ENCODE measurements around the gene PCAT6.
"Not testable (repeated sequence)": the region's sequence is repeated elsewhere in the genome, so short reads cannot be mapped to it uniquely, and the experiment has no call there.

Gene PCAT6

DNA sequence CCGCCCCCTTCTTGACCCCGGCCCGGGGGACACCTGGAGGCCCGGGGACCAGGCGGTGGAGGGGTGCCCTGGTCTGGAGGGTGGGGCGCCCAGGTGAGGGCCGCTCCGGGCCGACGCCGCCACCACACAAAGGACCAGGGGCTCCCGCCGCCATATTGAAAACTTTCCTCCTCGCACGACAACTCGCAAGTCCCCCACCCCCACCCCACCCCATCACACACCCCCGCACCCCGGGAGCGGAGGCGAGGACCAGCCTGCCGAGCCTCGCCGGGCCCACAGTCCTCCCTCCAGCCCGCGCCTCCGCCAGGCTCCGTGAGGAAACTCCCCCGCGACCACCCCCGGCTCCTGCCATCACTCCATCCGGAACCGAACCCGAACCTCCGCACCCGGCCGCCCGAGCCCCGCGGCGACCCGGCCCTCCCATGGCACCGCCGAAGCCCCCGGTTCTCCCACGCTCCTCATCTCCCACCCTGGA, 3.3 kb upstream of the PCAT6 start:
- peak in 2 of 4 experiments; percentile 36 to 48 for DNase-seq

DNA sequence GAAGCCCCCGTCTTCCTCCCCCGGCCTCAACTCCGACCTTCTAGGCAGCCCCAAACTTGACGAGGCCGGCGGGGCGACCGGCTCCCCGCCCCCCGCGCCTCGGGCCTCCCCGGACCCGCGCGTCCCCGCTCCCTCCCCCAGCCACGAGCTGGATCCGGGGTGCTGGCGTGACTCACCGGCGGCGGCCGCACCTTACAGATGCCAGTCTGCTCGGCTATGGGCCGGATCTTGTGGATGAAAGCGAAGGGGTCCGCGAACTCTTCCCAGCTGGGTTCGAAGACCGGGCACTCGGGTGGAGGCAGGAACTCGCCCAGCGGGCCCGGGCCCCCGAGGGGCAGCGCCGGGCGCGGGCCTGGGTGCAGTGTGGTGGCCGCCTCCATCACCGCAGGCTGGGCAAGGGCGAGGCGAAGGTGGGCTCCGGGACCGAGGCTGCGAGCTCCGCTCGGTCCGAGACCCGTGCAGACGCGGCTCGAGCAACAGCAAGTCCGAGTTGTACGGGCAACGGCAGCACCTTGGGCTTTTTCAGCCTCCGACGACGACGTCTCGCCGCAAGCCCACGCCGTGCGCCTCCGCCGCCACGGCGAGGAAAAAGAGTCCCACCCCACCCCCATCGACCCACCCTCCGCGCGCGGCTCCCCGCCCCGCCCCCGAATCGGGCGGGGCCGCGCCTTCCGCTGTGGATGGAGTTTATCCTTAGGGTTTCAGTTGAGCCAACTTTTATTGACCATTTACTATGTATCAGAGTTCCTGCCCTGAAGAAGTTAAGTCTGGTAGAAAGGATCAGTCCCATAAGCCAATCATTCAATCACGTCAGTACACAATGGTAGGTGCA, 2.6 kb upstream of the PCAT6 start, which contains the start of gene KDM5B:
KDM5B (minus strand) TSS at position 496 of the 832 bp plus-strand sequence; CDS start at position 380, 116 bp downstream.
- DNase-seq = peak; percentile 51 to 84 (median 64)

DNA sequence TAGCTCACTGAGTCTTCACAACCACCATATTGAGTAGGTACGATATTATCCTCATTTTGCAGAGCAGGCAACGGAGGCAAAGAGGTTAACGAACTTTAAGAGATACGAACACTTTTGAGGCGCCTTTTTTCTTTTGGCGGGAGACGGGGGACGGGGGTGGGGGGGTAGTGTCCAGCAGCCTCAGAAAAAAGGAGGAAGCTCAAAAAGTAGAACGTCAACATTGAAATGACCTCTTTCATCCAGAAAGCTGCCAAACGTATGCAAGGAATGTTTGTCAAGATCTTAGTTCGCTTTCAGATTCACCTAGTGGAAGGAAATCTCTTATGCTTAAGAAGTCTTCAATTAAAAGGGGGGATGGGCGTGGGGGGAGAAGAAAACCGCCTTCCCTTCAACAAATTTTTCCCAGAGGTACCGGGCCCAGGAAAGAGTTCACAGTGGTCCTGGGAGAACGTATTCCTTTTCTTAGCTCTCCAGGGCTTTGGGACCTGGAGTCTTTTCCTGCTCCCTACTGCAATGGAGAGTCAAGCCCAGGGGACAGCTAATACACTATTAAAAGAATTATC, 1.1 kb upstream of the PCAT6 start:
- DNase-seq = no peak

DNA sequence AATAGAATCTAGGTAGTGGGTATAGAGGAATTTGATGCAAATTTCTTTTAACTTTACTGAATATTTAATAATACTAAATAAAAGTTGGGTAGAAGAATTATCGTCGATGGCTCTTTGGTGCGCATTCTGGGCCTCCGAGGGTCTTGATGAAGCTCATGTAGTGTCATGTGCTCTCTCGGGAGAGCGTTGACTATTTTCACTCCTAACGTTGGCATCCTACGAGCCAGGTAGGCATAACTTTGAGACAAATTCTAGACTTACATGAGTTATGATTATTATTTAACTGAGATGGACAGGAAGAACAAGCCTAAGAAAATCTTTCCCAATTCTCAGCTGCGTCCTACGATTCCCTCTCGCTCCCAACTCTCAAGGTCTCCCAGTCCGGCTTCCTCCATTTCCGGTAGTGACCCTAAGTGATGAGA, 550 bp upstream of the PCAT6 start:
- no peak for DNase-seq

DNA sequence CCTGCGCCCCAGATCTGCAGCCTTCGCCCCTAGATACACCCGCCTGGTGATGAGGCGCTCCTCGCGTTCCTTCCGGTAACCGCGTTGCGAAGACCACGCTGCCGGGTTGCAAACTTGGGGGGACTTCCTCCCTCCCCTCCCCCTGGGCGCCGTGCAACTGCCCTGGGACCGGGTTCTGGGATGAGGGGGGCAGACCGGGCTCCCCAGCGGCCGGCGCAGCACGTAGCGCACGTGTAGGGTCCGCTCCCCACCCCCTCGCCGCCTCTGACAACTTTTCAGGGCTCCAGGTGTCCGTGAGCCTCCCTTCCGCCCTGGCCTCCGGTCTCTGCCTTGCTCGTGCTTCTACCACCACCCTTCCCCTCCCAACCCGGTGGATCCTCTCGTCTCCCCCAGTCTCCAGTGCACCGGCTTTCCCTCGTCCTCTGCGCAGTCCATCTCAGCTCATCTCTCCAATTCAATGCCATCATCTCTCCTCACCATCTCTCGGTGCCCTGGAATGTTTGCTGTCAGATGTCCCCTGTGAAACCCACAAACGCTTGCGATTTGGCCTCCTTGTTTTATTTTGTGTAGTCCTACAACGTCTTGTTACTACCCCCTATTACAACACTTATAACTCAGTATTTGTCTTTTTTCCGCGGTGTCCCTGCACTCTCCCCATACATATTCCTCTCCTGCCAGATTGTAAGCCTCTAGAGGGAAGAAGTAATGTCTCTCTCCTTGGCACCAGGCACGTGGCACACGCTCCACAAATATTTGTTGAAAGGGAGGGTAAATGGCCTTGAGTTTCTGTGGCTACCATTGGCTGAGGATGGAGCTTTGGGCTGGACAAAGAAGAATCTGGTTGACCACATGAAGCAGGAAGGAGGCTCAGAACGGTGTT, 782 bp downstream of the PCAT6 start:
- peak in 1 of 4 experiments; percentile 19 for DNase-seq

DNA sequence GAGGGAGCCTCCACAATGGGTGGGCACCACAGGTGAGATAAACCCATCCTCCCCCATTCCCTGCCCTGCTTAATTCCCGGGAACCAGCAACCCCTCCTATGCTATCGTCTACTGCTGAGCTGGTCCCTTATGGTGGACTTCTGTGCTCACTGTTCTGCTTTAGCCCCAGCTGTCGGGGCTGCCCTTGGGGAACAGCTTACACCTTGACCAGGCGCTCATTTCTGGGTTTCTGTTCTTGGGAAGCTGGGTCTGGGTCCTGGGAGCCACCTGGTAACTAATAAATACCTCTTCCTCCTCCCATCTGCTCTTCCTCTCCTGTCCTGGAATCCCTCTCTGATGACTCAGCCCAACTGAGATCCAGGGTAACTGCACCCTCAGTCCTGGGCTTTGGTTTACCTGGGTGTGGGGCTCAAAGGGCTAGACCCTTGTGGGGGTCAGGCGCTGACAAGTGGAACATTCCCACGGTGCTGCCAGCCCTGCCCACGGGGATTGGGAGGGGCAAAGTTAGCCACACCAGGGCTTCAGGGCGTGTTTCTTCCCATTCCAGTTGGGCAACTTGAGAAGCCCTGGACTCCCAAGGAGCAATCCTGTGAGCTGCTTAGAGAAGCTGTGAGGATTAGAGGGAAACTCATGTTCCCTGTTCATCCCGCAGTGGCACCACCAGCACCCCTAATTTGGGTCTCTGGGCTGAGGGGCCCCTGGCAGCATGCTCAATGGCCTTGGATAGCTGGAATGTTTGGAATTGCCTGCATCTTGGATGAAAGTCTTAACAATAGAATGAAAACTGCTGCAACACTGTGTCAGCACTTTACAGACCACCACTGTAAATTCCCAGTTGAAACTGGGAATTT, 1.6 kb downstream of the PCAT6 start:
- DNase-seq = no peak

DNA sequence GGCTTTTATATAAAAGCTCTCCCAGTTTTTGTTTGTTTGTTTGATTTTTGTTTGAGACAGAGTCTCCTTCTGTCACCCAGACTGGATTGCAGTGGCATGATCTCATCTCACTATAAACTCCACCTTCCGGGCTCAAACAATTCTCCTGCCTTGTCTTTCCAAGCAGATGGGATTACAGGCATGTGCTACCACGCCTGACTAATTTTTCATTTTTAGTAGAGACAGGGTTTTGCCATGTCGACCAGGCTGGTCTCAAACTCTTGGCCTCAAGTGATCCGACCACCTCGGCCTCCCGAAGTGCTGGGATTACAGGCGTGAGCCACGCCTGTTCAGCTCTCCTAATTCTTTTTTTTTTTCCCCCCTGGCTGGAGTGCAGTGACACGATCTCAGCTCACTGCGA, 4.4 kb downstream of the PCAT6 start:
- DNase-seq = no peak

DNA sequence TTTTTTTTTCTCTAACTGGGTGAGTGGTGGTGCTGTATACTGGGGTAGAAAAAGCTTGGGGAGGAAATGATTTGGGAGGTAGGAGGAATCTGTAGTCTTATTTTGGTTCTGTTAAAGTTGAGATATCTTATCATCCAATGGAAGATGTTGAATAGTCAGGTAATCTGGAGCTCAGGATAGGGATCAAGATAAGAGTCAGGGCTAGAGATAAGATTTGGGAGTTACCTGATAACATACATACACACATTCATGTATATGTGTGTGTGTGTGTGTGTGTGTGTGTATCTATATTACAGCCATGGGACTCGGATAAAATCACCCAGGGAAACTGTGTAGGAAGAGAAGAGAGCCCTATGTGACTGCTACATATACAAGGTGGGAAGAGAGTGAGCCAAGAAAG, 8.1 kb downstream of the PCAT6 start:
- no peak for DNase-seq

DNA sequence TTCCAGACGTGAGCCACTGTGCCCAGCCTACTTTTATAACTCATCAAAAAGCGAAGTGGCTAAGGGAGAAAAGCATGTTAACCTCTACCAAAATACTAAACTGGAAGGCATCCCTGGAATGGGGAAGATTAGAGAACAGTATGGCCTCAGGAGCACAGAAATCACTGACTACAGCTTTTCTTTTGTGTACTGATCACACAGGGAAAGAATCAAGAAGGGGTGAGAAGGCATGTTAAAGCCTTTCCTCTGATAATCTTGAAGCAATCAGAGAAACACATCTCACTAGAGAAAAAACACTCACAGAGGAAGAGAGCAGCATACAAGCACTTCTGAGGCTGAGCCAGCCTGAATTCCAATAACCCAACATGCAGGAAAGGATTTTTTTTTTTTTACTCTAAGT, 10.7 kb downstream of the PCAT6 start:
- no peak for DNase-seq

DNA sequence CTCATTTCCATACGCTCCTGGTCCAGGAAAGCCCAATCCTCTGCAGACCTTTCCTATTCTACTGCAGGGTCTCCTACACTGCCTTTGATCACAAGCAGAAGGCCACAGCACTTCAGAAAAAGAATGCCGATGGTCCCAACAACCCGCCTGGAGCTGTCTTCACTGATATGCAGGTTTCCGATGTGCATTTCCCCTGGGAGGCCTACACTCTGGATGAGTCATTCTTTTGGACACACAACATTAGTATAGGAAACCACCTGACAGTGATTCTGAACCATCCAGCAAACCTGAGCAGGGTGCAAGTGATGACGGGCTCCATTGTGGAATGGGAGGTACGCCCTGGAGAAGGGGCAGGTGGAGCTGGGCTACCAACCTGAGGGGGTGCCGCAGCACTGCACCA, 15.0 kb downstream of the PCAT6 start:
- DNase-seq = no peak

DNA sequence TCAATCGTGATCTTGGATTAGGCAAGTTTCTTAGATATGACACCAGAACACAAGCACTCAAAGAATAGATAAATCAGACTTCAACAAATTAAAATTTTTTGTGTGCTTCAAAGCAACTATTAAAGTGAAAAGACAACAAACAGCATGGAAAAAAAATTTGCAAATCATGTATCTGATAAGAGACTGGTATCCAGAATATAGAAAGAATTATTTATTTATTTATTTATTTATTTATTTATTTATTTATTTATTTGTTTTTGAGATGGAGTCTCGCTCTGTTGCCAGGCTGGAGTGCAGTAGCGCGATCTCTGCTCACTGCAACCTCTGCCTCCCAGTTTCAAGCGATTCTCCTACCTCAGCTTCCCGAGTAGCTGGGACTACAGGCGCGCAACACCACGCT, 18.5 kb downstream of the PCAT6 start:
- not testable (repeated sequence) for DNase-seq

DNA sequence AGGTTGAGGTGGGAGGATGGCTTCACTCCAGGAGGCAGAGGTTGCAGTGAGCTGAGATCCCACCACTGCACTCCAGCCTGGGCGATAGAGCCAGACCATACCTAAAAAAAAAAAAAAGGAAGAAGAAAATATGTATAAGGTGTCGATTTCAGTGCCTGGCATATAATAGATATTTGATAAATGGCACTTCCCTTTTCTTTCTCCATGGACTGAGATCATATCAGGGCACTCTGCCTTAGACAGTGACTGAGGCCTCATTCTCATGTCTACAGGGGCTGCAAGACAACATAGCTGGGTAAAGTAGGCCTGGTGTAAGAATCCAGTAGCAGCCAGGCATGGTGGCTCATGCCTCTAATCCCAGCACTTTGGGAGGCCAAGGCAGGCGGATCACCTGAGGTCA, 21.2 kb downstream of the PCAT6 start:
- no peak for DNase-seq

DNA sequence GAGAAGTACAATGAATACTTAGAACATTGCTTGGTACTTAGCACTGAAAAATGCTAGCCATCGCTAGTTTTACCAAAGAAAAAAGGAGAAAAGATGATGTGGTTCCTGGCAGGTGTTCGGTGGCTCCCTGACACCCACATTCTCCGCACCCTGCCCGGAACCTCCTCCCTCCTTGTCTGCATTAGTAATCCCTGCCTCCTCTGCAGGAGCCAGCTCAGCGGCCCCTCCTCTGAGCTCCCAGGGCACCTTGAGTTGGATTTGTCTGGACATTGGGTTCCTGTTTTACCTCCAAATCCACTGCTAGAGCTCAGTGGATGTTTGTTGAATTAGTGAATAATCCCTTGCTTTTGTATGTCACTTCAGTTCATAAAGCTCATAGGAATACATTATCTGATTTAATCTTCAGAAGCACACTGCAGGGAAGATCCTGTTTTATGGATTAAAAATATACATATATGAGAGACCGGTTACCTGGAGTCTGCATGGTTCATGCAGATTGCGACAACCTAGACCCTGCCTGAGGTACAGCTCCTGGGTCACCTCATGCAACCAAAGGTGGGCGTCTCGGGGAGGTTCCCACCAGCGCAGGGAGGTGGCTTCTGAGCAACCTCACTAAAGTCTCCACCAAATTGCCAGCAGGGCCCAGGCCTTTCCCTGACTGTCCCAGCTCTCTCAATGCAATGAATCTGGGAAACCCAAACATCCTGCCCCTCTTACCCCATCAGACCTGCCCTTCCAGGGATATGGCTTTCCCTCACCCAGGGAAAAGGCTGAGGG, 24.2 kb downstream of the PCAT6 start:
- DNase-seq = no peak

DNA sequence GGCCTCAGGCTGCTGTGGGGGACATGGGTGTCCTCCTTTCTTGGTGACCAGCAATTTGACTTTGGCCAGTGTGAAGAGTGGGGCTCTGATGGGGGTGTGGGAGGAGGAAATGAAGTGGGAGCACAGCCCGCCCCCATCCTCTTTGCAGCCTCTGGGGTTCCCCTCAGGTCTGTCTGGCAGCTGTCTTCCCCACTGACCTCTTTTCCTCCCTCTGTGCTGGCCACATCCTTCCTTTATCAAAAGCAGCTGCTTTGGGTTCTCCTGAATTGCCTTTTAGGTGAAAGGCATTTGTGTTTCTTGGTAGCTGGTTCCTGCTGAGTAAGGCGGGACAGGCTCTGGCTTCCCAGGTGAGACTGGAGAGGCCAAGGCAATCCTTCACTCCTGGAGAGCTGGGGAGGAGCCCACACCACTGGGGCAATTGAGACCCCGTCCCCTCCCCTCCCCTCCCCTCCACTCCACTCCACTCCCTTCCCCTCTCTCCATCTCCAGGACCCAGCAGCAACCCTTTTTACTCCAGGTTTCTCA, 24.9 kb downstream of the PCAT6 start:
- peak in 3 of 4 experiments; percentile 31 to 53 (median 43) for DNase-seq

DNA sequence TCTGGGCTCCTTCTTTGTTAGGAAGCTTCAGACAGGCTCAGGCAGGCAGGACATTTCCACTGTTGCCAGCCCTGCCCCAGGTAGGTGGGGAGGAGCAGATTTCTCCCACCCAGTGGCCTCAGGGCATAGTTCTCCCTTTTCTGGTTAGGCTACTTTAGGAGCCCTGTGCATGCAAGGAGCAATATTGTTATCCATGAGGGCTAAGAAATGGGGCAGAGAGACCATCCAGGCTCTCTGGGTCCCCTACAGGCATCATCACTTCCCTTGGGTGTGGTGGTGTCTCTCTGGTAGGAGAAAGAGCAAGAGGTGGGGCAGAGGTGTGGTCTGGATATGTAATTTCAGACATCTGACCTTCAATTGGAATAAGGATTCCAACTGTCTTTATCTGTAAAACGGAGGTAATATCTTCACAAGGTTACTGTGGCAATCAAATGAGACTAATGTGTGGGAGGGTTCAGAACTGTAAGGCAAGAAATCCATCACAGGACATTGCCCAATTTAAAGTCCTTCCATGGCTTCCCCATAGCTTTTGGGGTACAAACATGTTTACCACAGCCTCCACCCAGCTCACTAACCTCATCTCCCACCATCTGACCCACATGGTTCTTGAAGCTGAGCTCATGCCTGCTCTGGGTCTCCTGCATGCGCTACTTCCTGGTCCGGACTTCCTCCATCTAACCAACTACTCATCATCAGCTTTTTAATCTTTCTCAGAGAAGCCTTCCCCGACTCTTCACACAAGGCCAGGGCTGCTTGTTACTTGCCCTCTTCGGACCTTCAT, 26.1 kb downstream of the PCAT6 start:
- peak; percentile 87 to 96 (median 92) for DNase-seq

DNA sequence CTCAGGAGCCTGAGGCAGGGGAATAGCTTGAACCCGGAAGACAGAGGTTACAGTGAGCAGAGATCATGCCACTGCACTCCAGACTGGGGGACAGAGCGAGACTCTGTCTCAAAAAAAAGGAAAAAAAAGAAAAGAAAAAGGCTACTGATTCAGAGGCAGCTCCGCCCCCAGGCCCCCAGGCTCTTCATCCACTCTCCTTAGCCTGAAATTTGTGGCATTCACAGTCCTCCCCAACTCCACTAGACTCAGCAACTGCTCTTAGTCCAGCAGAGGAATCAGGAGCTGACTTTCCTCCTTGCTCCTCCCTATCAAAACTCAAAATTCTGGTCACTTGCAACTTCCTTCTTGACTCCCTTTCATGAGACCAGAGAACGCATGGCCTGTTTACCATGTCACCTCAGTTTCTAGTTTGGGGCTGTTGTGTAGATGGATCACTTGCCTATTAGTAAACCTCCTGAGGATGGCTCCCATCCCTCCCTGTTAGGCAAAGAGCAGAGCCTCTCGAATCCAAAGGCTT, 27.1 kb downstream of the PCAT6 start:
- DNase-seq = peak; percentile 28 to 57 (median 44)

DNA sequence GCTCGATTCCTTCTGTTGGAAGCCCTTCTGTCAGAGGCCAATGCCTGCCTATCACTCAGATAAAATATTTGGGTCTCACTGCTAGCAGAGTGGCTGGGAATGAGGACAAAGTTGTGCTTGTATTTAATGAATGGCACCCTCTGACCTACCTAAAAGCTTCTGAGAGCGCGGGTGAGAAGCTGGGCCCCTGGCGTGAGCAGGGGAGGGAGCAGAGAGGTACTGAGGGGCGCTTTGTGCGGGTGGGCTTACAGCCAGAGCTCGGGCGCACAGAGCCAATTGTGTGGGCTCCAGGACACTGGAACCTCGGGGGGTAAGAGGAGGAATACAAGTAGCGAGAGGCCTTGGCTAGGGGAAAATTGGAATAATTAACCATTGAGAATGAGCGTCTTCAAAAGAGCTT, 32.3 kb downstream of the PCAT6 start:
- no peak for DNase-seq

DNA sequence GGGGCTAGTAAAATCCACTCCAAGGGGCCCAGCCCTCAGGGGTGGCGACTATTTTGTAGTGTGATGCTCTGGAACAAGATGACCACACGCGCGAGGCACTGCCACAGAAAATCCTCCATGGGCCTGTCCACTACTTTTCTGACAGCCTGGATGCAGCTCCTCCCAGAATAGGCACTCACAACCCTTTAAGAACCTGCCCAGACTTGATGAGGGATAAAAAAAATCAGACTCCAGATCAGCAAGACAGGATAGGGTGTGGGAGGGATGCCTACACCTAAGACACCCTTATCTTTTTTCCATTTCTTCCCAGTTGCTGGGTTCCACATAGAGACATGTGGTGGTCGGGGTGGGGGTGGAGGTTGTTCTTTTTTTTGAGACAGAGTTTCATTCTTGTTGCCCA, 33.5 kb downstream of the PCAT6 start:
- DNase-seq = no peak

DNA sequence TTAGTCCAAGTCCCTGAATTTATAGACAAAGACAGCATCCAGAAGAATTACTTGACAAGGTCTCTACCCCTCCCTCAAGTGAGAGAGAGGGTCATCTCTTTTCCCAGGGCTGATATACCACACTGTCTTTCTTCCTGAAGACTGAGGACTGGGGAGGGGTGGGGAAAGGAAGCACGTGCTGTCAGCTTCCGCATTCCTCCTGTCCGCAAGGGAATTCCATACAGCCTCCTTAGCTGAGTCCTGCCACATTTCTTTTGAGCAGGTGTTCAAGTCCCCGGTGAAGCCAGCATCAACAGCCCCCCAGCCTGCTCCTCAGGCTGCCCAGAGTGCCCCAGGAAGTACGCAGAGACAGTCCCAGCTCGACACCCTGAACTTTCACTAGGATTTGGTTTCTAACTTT, 34.2 kb downstream of the PCAT6 start:
- no peak for DNase-seq

DNA sequence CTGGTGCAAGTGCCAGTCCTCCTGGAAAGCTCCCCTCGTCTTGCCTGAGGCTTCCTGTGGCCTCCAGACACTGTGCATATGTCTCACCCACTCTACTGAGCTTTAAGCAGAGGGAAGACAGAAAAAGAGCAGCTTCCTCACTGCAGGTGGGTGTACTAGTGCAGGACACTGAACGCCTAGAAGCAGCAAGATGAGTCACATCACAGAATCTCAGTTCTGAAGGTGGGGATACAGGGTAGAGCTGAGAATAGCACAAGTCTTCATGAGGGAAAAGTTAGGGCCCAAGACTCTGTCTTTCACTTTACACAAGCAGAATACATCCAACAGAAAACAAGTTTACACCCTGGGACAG, 37.4 kb downstream of the PCAT6 start:
- peak in 1 of 4 experiments; percentile 32 for DNase-seq

Data from suppressor macrophage (primary cell).